GM23338 (cell line): ENCODE measurements around the gene DUSP15. TPM values are rescaled to one million over a fixed set of nuclear protein-coding genes. Genes with fewer than 3 reads are reported as not detected.

Source experiments
- ATAC-seq: fragments of 200-7000 bp; cut with Tn5 transposase; 3 replicates; pipeline ENCODE4 v1.9.1; 2020
- DNase-seq: peaks from one replicate; pipeline ENCODE4 v3.0.0-alpha.2; 2015; ENCODE audit warnings: low spot score
- H2AFZ ChIP-seq: fragments of 200-600 bp; sonication (generic); 2 replicates; pipeline ENCODE4 v1.8.0; 2016; ENCODE audit warnings: antibody characterized with exemption, mild to moderate bottlenecking, moderate library complexity
- H3F3A ChIP-seq: fragments of 200-600 bp; sonication (generic); replicated peaks from 2 replicates; pipeline ENCODE4 v1.8.0; 2017; ENCODE audit warnings: antibody characterized with exemption, mixed run types, low read depth
- H3K27ac ChIP-seq: fragments of 200-600 bp; sonication (generic); 2 replicates; pipeline ENCODE4 v1.6.1; 2016; ENCODE audit warnings: low read depth
- H3K27me3 ChIP-seq: fragments of 200-600 bp; sonication (generic); 2 replicates; pipeline ENCODE4 v1.8.0; 2016; ENCODE audit warnings: mild to moderate bottlenecking, mixed run types, moderate library complexity; ENCODE audit not compliant: insufficient read depth
- H3K36me3 ChIP-seq: fragments of 200-600 bp; sonication (generic); 2 replicates; pipeline ENCODE4 v1.8.0; 2016; ENCODE audit warnings: mild to moderate bottlenecking; ENCODE audit not compliant: insufficient read depth
- H3K4me1 ChIP-seq: fragments of 200-600 bp; sonication (generic); 2 replicates; pipeline ENCODE4 v1.8.0; 2016; ENCODE audit warnings: mild to moderate bottlenecking, moderate library complexity; ENCODE audit not compliant: insufficient read depth
- H3K4me2 ChIP-seq: fragments of 200-600 bp; sonication (generic); 2 replicates; pipeline ENCODE4 v1.7.1; 2017; ENCODE audit warnings: mixed run types
- H3K4me3 ChIP-seq: fragments of 200-600 bp; sonication (generic); 2 replicates; pipeline ENCODE4 v1.6.1; 2016; ENCODE audit warnings: mixed run types
- H3K79me2 ChIP-seq: fragments of 200-600 bp; sonication (generic); replicated peaks from 2 replicates; pipeline ENCODE4 v1.8.0; 2017; ENCODE audit warnings: mild to moderate bottlenecking; ENCODE audit not compliant: insufficient read depth
- H3K9me2 ChIP-seq: fragments of 200-600 bp; sonication (generic); 2 replicates; pipeline ENCODE4 v1.8.0; 2017; ENCODE audit not compliant: insufficient read depth
- H4K20me1 ChIP-seq: fragments of 200-600 bp; sonication (generic); replicated peaks from 2 replicates; pipeline ENCODE4 v1.8.0; 2017; ENCODE audit warnings: mild to moderate bottlenecking; ENCODE audit not compliant: insufficient read depth
- H3K27ac Mint-ChIP-seq: 2 replicates; pipeline ENCODE4 v1.8.0; 2020; ENCODE audit warnings: inconsistent platforms, mild to moderate bottlenecking, moderate library complexity, mixed read lengths
- H3K27me3 Mint-ChIP-seq: 3 replicates; pipeline ENCODE4 v1.8.0; 2022; ENCODE audit warnings: low read depth, mild to moderate bottlenecking, moderate library complexity, mixed read lengths, inconsistent platforms; ENCODE audit not compliant: insufficient read depth, poor library complexity
- H3K36me3 Mint-ChIP-seq: 3 replicates; pipeline ENCODE4 v1.8.0; 2021; ENCODE audit warnings: low read depth, mild to moderate bottlenecking, inconsistent platforms, moderate library complexity, mixed read lengths
- H3K4me1 Mint-ChIP-seq: 3 replicates; pipeline ENCODE4 v1.8.0; 2020; ENCODE audit warnings: mild to moderate bottlenecking, inconsistent platforms, mixed read lengths
- H3K4me3 Mint-ChIP-seq: 3 replicates; pipeline ENCODE4 v1.8.0; 2021; ENCODE audit warnings: moderate library complexity, mild to moderate bottlenecking, inconsistent platforms, mixed read lengths
- H3K9me3 Mint-ChIP-seq: 3 replicates; pipeline ENCODE4 v1.8.0; 2020; ENCODE audit warnings: moderate library complexity, mild to moderate bottlenecking, inconsistent platforms, mixed read lengths
- CREB1 ChIP-seq: fragments of 250-450 bp; sonication (Bioruptor Pico); IDR thresholded peaks from 2 replicates; pipeline ENCODE4 v1.5.0; 2020; ENCODE audit warnings: low read depth, mild to moderate bottlenecking, moderate library complexity
- CTCF ChIP-seq, 2 experiments: fragments of 200-600 bp in 1 of 2; sonication (generic) in 1 of 2; conservative IDR thresholded peaks; 2 replicates each; pipeline versions ENCODE4 v1.5.1 to v1.6.1; 2016 to 2017; ENCODE audit warnings: antibody characterized with exemption in 2 of 2, low read depth in 2 of 2, mild to moderate bottlenecking in 2 of 2, moderate library complexity in 1 of 2
- ETS1 ChIP-seq: IDR thresholded peaks from 2 replicates; pipeline ENCODE4 v1.6.1; 2016; ENCODE audit warnings: antibody characterized with exemption
- EZH2 ChIP-seq: fragments of 200-600 bp; sonication (generic); IDR thresholded peaks from one replicate; pipeline ENCODE4 v1.8.0; 2017; ENCODE audit warnings: antibody characterized with exemption, mild to moderate bottlenecking, low read depth; ENCODE audit not compliant: unreplicated experiment
- EZH2phosphoT487 ChIP-seq: fragments of 200-600 bp; sonication (generic); IDR thresholded peaks from one replicate; pipeline ENCODE4 v1.8.1; 2018; ENCODE audit warnings: antibody characterized with exemption; ENCODE audit not compliant: unreplicated experiment
- ZNF114 ChIP-seq: fragments of 250-450 bp; sonication (Bioruptor Pico); IDR thresholded peaks from 2 replicates; pipeline ENCODE4 v1.5.0; 2020; ENCODE audit warnings: mild to moderate bottlenecking, moderate library complexity
- ZNF331 ChIP-seq: fragments of 250-450 bp; sonication (Bioruptor Pico); IDR thresholded peaks from 2 replicates; pipeline ENCODE4 v1.5.0; 2020; ENCODE audit warnings: low read depth, mild to moderate bottlenecking, moderate library complexity
- ZNF462 ChIP-seq: fragments of 250-450 bp; sonication (Bioruptor Pico); IDR thresholded peaks from 2 replicates; pipeline ENCODE4 v1.5.0; 2020; ENCODE audit warnings: mild to moderate bottlenecking, moderate library complexity
- polyA plus RNA-seq: library from polyadenylated mRNA; unstranded; fragments of >200 nt; fragmentation: Nextera tagmentation; extraction: Ambion mirVana; gene quantifications from 2 replicates; pipeline ENCODE4 v1.2.1, GENCODE V29; 2016
- total RNA-seq: library from RNA; depleted of rRNA; stranded (reverse); fragments of >200 nt; shearing (Covaris generic); gene quantifications from 2 replicates; pipeline ENCODE4 v1.2.3, GENCODE V29; 2014

DUSP15 gene
- total and polyA plus RNA-seq, 2 experiments from 2014 or later: 0.61 to 2.8 TPM

GRCh38 chr20:31844737-31845299 is 25.5 kb downstream of the DUSP15 start (continued):
- TF ChIP-seq ETS1 (no peak), CTCF (conservative IDR thresholded peaks at IDR 0.05; ENCODE audit: low read depth in 2 of 2) (no peak), ZNF114 (CRISPR knock-in tag) (no peak), EZH2phosphoT487 (no peak)

GRCh38 chr20:31843881-31844280 is 26.4 kb downstream of the DUSP15 start:
- peaks cover 5% of the 10 kb centered on the region for H3K27me3 Mint-ChIP-seq
- peaks cover 24% of the 10 kb centered on the region for H3K4me1 Mint-ChIP-seq
- no peaks in the 10 kb centered on the region for H3K36me3 Mint-ChIP-seq
- Histone ChIP-seq H4K20me1 (no peaks in the 10 kb centered on the region), H3K9me2 (0 out of 2 replicates have a peak, but pooled peaks cover 5% of the 10 kb centered on the region), H2AFZ (peak overlapping the region; percentile 66; the same call in 1 of the 2 replicates), H3K4me1 (peaks cover 21% of the 10 kb centered on the region; the same call in 1 of the 2 replicates), H3K79me2 (no peaks in the 10 kb centered on the region), H3K4me2 (no peak overlapping the region), H3F3A (0 out of 2 replicates have a peak, but pooled peaks cover 2% of the 10 kb centered on the region), H3K36me3 (no peaks in the 10 kb centered on the region), H3K27ac (no peak overlapping the region), H3K4me3 (no peak overlapping the region), H3K27me3 (peaks cover 19% of the 10 kb centered on the region)
- H3K9me3 Mint-ChIP-seq: peaks cover 18% of the 10 kb centered on the region; the same call in 2 of the 3 replicates
- H3K4me3 Mint-ChIP-seq: no peak overlapping the region
- H3K27ac Mint-ChIP-seq: no peak overlapping the region
- ATAC-seq: no peak
- no peak for TF ChIP-seq CREB1 (CRISPR knock-in tag)
- TF ChIP-seq ZNF331 (CRISPR knock-in tag): no peak
- TF ChIP-seq EZH2phosphoT487: no peak
- no peak for TF ChIP-seq EZH2
- DNase-seq: no peak

- no peak overlapping the region; the same call in 1 of the 2 replicates for H2AFZ ChIP-seq
- ATAC-seq (no peak), DNase-seq (no peak)
- no peak overlapping the region; the same call in 1 of the 2 replicates for H3K4me2 ChIP-seq
- no peak overlapping the region for H3K27ac Mint-ChIP-seq
- peaks cover 5% of the 10 kb centered on the region for H3K27me3 Mint-ChIP-seq
- no peaks in the 10 kb centered on the region for H3K36me3 ChIP-seq
- H4K20me1 ChIP-seq: no peaks in the 10 kb centered on the region
- no peak overlapping the region for H3K27ac ChIP-seq
- no peaks in the 10 kb centered on the region for H3K79me2 ChIP-seq
- no peak overlapping the region for H3K4me3 ChIP-seq
- peaks cover 24% of the 10 kb centered on the region for H3K4me1 Mint-ChIP-seq
- 0 out of 2 replicates have a peak, but pooled peaks cover 2% of the 10 kb centered on the region for H3F3A ChIP-seq
- no peak overlapping the region for H3K4me3 Mint-ChIP-seq
- 0 out of 2 replicates have a peak, but pooled peaks cover 5% of the 10 kb centered on the region for H3K9me2 ChIP-seq
- H3K27me3 ChIP-seq: peaks cover 13% of the 10 kb centered on the region; the same call in 1 of the 2 replicates
- peaks cover 21% of the 10 kb centered on the region; the same call in 1 of the 2 replicates for H3K4me1 ChIP-seq
- no peaks in the 10 kb centered on the region for H3K36me3 Mint-ChIP-seq
- peaks cover 13% of the 10 kb centered on the region; the same call in 1 of the 3 replicates for H3K9me3 Mint-ChIP-seq
- TF ChIP-seq ETS1 (no peak), ZNF114 (CRISPR knock-in tag) (no peak), ZNF462 (CRISPR knock-in tag) (no peak), CREB1 (CRISPR knock-in tag) (no peak)
Measured at GRCh38 chr20:31843288-31843687, 27.0 kb downstream of the DUSP15 start.
